ENCODE data around the gene MPV17.

DNA sequence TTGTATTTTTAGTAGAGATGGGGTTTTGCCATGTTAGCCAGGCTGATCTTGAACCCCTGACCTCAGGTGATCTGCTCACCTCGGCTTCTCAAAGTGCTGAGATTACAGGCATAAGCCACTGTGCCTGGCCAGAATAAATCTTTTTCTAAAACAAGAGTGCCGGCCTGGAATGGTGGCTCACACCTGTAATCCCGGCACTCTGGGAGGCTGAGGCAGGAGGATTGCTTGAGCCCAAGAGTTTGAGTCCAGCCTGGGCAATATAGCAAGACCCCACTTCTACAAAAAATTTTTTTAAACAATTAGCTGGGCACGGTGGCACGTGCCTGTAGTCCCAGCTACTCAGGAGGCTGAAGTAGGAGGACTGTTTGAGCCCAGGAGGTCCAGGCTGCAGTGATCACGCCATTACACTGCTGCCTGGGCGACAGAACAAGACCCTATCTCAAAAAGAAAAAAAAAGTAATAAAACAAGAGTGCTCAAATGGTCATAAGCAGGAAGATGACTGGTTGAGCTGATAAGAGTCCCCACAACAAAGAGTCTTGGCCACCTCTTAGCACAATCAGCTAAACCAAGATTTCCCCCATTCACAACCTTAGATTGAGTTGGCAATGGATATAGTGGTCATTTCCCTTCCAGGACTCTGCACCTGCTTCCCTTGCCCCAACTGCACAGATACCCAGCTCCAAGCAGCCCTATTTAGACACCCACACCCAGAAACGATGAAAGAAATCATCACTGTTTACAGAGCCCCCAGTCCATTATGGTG is 8.8 kb downstream of the MPV17 start:
- TF ChIP-seq, protein P1, sequence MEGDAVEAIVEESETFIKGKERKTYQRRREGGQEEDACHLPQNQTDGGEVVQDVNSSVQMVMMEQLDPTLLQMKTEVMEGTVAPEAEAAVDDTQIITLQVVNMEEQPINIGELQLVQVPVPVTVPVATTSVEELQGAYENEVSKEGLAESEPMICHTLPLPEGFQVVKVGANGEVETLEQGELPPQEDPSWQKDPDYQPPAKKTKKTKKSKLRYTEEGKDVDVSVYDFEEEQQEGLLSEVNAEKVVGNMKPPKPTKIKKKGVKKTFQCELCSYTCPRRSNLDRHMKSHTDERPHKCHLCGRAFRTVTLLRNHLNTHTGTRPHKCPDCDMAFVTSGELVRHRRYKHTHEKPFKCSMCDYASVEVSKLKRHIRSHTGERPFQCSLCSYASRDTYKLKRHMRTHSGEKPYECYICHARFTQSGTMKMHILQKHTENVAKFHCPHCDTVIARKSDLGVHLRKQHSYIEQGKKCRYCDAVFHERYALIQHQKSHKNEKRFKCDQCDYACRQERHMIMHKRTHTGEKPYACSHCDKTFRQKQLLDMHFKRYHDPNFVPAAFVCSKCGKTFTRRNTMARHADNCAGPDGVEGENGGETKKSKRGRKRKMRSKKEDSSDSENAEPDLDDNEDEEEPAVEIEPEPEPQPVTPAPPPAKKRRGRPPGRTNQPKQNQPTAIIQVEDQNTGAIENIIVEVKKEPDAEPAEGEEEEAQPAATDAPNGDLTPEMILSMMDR (IDR thresholded peaks at IDR 0.05), result no peak
- TF ChIP-seq POLR2AphosphoS5 (IDR thresholded peaks at IDR 0.05), result no peak

Measured in breast epithelium (tissue), 3 donors.